ENCODE results near the gene CFLAR.

The CFLAR gene

DNA sequence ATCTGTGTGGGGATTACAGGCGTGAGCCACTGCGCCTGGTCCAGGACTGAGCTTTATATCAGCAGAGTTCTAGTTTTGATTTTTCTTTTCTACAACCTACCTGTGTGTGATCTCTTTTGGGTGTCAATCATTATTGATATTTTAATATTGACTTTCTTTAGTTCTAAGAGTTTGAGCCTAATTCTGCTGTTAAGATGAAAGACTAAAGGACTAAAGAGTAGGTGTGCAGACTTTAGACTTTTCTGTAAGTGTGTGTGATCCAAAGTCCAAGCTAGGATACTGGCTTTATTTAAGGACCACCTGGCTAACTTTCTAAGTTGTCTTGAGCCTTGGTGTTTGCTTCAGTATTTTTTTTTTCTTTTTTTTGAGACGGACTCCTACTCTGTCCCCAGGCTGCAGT, 79.4 kb downstream of the CFLAR start:
- TF ChIP-seq, protein P1, sequence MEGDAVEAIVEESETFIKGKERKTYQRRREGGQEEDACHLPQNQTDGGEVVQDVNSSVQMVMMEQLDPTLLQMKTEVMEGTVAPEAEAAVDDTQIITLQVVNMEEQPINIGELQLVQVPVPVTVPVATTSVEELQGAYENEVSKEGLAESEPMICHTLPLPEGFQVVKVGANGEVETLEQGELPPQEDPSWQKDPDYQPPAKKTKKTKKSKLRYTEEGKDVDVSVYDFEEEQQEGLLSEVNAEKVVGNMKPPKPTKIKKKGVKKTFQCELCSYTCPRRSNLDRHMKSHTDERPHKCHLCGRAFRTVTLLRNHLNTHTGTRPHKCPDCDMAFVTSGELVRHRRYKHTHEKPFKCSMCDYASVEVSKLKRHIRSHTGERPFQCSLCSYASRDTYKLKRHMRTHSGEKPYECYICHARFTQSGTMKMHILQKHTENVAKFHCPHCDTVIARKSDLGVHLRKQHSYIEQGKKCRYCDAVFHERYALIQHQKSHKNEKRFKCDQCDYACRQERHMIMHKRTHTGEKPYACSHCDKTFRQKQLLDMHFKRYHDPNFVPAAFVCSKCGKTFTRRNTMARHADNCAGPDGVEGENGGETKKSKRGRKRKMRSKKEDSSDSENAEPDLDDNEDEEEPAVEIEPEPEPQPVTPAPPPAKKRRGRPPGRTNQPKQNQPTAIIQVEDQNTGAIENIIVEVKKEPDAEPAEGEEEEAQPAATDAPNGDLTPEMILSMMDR (IDR thresholded peaks at IDR 0.05; ENCODE audit: low read depth, low read length, missing control alignments), result no peak
- H3K27me3 ChIP-seq (replicated peaks), result no peaks in the 10 kb centered on the region
- in situ Hi-C loops (cut with HindIII; ENCODE audit: low pct_ligation_motif_present, low sequenced_read_pairs), result loop anchor here (25.0 kb wide), 1 partner anchor 283 kb away; no protein-coding TSS in a partner anchor
- H3K4me3 ChIP-seq (ENCODE audit: low read depth, low read length), result no peak overlapping the region
- H3K27ac ChIP-seq, result no peak overlapping the region
- DNase-seq, result no peak
- no peaks in the 10 kb centered on the region for H3K36me3 ChIP-seq (replicated peaks)

DNA sequence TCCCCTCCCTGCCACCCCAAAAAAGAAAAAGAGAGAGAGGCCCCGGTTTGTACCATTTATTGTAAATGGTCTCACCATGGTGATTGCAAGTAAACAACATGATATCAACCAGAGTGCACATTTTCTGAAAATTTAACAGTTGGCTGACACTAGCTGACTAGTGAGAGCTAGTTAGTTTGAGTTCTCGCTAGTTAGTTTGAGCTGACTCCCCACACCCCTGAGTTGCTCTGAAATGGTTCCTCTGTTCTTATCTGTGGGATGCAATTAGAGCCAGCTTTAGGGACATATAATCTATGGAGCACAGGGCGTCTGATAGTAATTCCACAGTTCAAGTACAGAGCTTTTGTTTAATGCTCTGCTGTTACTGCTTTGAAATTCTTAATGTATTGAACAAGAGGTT, 80.0 kb downstream of the CFLAR start:
- in situ Hi-C loops (cut with HindIII; ENCODE audit: low pct_ligation_motif_present, low sequenced_read_pairs), result loop anchor here (25.0 kb wide), 1 partner anchor 284 kb away; no protein-coding TSS in a partner anchor
- TF ChIP-seq, protein P1 (IDR thresholded peaks at IDR 0.05; ENCODE audit: low read depth, low read length, missing control alignments), result no peak
- H3K27me3 ChIP-seq (replicated peaks), result no peaks in the 10 kb centered on the region
- H3K36me3 ChIP-seq (replicated peaks), result no peaks in the 10 kb centered on the region
- no peak for DNase-seq
- H3K4me3 ChIP-seq (ENCODE audit: low read depth, low read length), result no peak overlapping the region
- no peak overlapping the region for H3K27ac ChIP-seq

DNA sequence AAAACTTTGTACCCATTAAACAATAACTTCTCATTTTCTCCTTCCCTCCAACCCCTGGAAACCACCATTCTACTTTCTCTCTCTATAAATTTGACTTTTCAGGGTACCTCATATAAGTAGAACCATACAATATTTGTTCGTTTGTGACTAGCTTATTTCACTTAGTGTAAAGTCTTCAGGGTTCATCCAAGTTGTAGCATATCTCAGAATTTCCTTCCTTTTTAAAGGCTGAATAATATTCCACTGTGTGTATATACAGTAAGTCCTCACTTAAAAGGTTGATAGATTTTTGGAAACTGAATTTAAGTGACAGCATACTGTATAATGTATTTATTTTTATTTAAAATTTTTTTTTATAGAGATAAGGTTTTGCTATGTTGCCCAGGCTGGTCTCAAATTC, 80.8 kb downstream of the CFLAR start:
- Histone ChIP-seq H3K27ac (no peak overlapping the region), H3K4me3 (ENCODE audit: low read depth, low read length) (no peak overlapping the region), H3K36me3 (replicated peaks) (no peaks in the 10 kb centered on the region), H3K27me3 (replicated peaks) (no peaks in the 10 kb centered on the region)
- in situ Hi-C loops (cut with HindIII; ENCODE audit: low pct_ligation_motif_present, low sequenced_read_pairs), result loop anchor here (25.0 kb wide), 1 partner anchor 285 kb away; no protein-coding TSS in a partner anchor
- TF ChIP-seq, protein P1 (IDR thresholded peaks at IDR 0.05; ENCODE audit: low read depth, low read length, missing control alignments), result no peak
- no peak for DNase-seq

DNA sequence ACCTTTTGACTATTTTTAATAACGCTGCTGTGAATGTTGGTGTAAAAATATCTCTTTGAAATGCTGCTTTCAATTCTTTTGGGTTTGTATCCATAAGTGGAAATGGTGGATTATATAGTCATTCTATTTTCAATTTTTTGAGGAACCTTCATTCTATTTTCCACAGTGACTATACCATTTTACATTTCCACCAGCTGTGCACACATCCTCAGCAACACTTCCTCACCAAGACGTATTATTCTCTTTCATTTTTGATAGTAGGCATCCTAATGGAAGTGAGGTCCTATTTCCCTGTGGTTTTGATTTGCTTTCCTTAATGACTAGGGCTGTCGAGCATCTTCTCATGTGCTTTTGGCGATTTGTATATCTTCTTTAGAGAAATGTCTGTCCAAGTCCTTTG, 81.8 kb downstream of the CFLAR start:
- DNase-seq, result no peak
- no peak overlapping the region for H3K4me3 ChIP-seq (ENCODE audit: low read depth, low read length)
- in situ Hi-C loops (cut with HindIII; ENCODE audit: low pct_ligation_motif_present, low sequenced_read_pairs), result loop anchor here (25.0 kb wide), 1 partner anchor 285 kb away; no protein-coding TSS in a partner anchor
- no peaks in the 10 kb centered on the region for H3K36me3 ChIP-seq (replicated peaks)
- TF ChIP-seq, protein P1 (IDR thresholded peaks at IDR 0.05; ENCODE audit: low read depth, low read length, missing control alignments), result no peak
- no peak overlapping the region for H3K27ac ChIP-seq
- no peaks in the 10 kb centered on the region for H3K27me3 ChIP-seq (replicated peaks)

DNA sequence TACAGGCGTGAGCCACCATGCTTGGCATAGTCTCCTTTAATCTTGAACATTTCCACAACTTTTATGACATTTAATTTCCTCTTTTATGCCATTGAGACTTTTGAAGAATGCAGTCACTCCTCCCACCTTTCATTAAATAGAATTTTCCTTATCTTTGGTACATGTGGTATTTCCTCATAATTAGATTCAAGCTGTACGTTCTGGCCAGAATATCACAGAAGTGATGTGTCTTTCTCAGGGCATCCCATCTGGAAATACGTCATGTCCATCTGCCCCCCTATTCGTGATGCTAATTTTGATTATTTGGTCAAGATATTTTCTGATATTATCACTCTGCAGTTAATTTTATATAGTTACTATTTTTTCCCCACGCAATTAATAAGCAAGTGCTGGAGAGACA, 83.9 kb downstream of the CFLAR start:
- no peak for DNase-seq
- H3K27ac ChIP-seq, result no peak overlapping the region
- TF ChIP-seq, protein P1 (IDR thresholded peaks at IDR 0.05; ENCODE audit: low read depth, low read length, missing control alignments), result no peak
- H3K36me3 ChIP-seq (replicated peaks), result no peaks in the 10 kb centered on the region
- in situ Hi-C loops (cut with HindIII; ENCODE audit: low pct_ligation_motif_present, low sequenced_read_pairs), result loop anchor here (25.0 kb wide), 1 partner anchor 288 kb away; no protein-coding TSS in a partner anchor
- no peak overlapping the region for H3K4me3 ChIP-seq (ENCODE audit: low read depth, low read length)
- H3K27me3 ChIP-seq (replicated peaks), result no peaks in the 10 kb centered on the region

DNA sequence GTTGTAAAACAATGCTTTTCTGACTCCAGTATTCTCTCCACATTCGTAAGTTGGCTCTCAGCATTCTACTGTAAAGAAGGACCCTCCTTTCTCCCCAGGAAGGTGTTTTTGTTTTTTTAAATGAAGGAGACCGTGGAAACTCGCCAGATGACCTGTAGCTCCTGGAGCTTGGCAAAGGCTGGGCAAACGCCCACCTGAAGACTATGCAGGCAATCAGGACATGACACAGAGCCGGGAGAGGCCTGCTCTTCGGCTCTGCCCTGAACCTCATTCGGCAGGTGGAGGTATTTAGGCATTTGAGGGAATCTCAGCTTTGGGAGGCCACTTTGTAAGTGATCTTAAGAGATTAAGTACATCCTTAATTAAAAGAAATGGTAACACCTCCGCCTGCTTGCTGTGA, 84.4 kb downstream of the CFLAR start:
- in situ Hi-C loops (cut with HindIII; ENCODE audit: low pct_ligation_motif_present, low sequenced_read_pairs), result no loop called here
- Histone ChIP-seq H3K4me3 (ENCODE audit: low read depth, low read length) (no peak overlapping the region), H3K36me3 (replicated peaks) (no peaks in the 10 kb centered on the region), H3K27ac (no peak overlapping the region), H3K27me3 (replicated peaks) (no peaks in the 10 kb centered on the region)
- no peak for DNase-seq
- TF ChIP-seq, protein P1 (IDR thresholded peaks at IDR 0.05; ENCODE audit: low read depth, low read length, missing control alignments), result no peak

Data from brain microvascular endothelial cell (primary cell).